ENCODE results near the gene FAM76A. TPM values are rescaled to one million over a fixed set of nuclear protein-coding genes. Genes with fewer than 3 reads are reported as not detected.

The FAM76A gene
- total RNA-seq, 1 experiment from 2014 or later, result 9.6 TPM

GRCh38 chr1:27752360-27752759 lies 26.6 kb downstream of the FAM76A start:
- DNase-seq (ENCODE audit: low read depth, low spot score) (no peak), ATAC-seq (no peak)
- BruUV-seq (replicated peaks), result no TSS peak
- Histone ChIP-seq H2AFZ (ENCODE audit: low read depth, low read length, poor library complexity, severe bottlenecking) (no peak overlapping the region), H3K9me3 (ENCODE audit: control insufficient read depth in 1 of 2, insufficient read depth in 1 of 2, low read depth in 1 of 2, low read length in 2 of 2) (no peaks in the 10 kb centered on the region), H3K9ac (ENCODE audit: low read length) (no peak overlapping the region), H3K36me3 (ENCODE audit: control insufficient read depth in 1 of 2, insufficient read depth in 2 of 2, low read length in 2 of 2) (peaks cover 2 to 4% of the 10 kb centered on the region in 2 experiments; a peak in 2 of 4 replicates), H3K79me2 (ENCODE audit: insufficient read depth, low read length) (no peaks in the 10 kb centered on the region), H3K27me3 (ENCODE audit: insufficient read depth, low read length) (no peaks in the 10 kb centered on the region), H3K4me2 (ENCODE audit: low read length) (no peak overlapping the region), H3K9me2 (ENCODE audit: insufficient read depth) (no peaks in the 10 kb centered on the region), H3K4me1 (ENCODE audit: control insufficient read depth in 1 of 2, insufficient read depth in 2 of 2, low read length in 2 of 2) (no peaks in the 10 kb centered on the region), H4K20me1 (ENCODE audit: insufficient read depth) (no peaks in the 10 kb centered on the region), H3K4me3 (replicated peaks in 1 of 2; ENCODE audit: low read depth in 1 of 2, low read length in 2 of 2) (no peak overlapping the region), H3K27ac (ENCODE audit: low read depth, low read length) (no peak overlapping the region)
- POLR2A ChIA-PET, result no interaction called here
- TF ChIP-seq POLR2A (IDR thresholded peaks at IDR 0.05; ENCODE audit: borderline replicate concordance, extremely low read depth, insufficient read depth, insufficient read length), result no peak
- no peak for TF ChIP-seq EGR1 (IDR thresholded peaks at IDR 0.05; ENCODE audit: low read depth)
- no peak for TF ChIP-seq ZNF274 (IDR thresholded peaks at IDR 0.05; ENCODE audit: low read depth, low read length)
- no peak for TF ChIP-seq SP1 (IDR thresholded peaks at IDR 0.05; ENCODE audit: low read depth)
- TF ChIP-seq ZFX (IDR thresholded peaks at IDR 0.05), result no peak
- no peak for TF ChIP-seq REST (IDR thresholded peaks at IDR 0.05; ENCODE audit: low read depth)
- no peak for TF ChIP-seq CBX3 (IDR thresholded peaks at IDR 0.05; ENCODE audit: low read depth)
- TF ChIP-seq EZH2phosphoT487 (IDR thresholded peaks at IDR 0.05; ENCODE audit: borderline replicate concordance), result no peak
- no peak for TF ChIP-seq ELF1 (IDR thresholded peaks at IDR 0.05; ENCODE audit: borderline replicate concordance, low read depth)
- no peak for TF ChIP-seq MAX (IDR thresholded peaks at IDR 0.05)
- no peak for TF ChIP-seq SRF (IDR thresholded peaks at IDR 0.05; ENCODE audit: low read depth)
- no peak for TF ChIP-seq RAD21 (IDR thresholded peaks at IDR 0.05; ENCODE audit: low read depth)
- RAD21 ChIA-PET (ENCODE audit: low non-redundant PET in 1 of 2, low total read pairs in 2 of 2, uncharacterized antibody in 2 of 2, unreplicated experiment in 2 of 2), result no interaction called here
- CTCF ChIA-PET, result no interaction called here
- intact Hi-C loops (cut with micrococcal nuclease), result no loop called here
